HepG2 (cell line): Measurements from ENCODE around the gene GLYATL3. TPM values are rescaled to one million over a fixed set of nuclear protein-coding genes. Genes with fewer than 3 reads are reported as not detected.

Experiments
- ATAC-seq: fragments of 200-7000 bp; cut with Tn5 transposase; 3 replicates; pipeline ENCODE4 v1.9.1; 2020; ENCODE audit warnings: mild to moderate bottlenecking, moderate library complexity
- BruUV-seq: library from RNA; stranded (reverse); fragments of 400-500 nt; replicated peaks from 2 replicates; lab custom pipeline; 2021; lab: Mats Ljungman, UMichigan
- CTCF ChIA-PET: fragments of 300-600 bp; formaldehyde crosslinking; extraction: SDS; loops from one replicate; lab custom pipeline; 2021; ENCODE audit warnings: low total read pairs, inconsistent platforms, low intra/inter-chr PET ratio; lab: Yijun Ruan, JAX
- POLR2A ChIA-PET: fragments of 350-600 bp; sonication (Branson Sonifier 250); formaldehyde crosslinking; loops from one replicate; lab custom pipeline; 2020; ENCODE audit warnings: antibody characterized with exemption, inconsistent platforms; lab: Yijun Ruan, JAX
- DNase-seq: peaks from one replicate; pipeline ENCODE4 v3.0.0-alpha.2; 2015; ENCODE audit warnings: low spot score
- FAIRE-seq: peaks from 3 replicates; lab custom pipeline; 2011; peaks lifted over from hg19 to GRCh38; lab: Jason Lieb, UNC
- H2AFZ ChIP-seq: one replicate; pipeline ENCODE4 v1.6.1; 2011; ENCODE audit warnings: low read length, inconsistent platforms
- H3K27ac ChIP-seq: fragments of 300-600 bp; 3 replicates; pipeline ENCODE4 v1.8.0; 2011; ENCODE audit warnings: mixed run types, mild to moderate bottlenecking, mixed read lengths, low read length, inconsistent platforms; ENCODE audit not compliant: insufficient read depth; ENCODE audit errors: extremely low read length
- H3K27me3 ChIP-seq, 2 experiments: fragments of 200-600 bp in 1 of 2; 2 replicates in 1 of 2; 3 replicates in 1 of 2; pipeline versions ENCODE4 v1.6.0 to v1.8.0; 2011; ENCODE audit warnings: low read length in 2 of 2, mild to moderate bottlenecking in 2 of 2, moderate library complexity in 2 of 2, inconsistent platforms in 1 of 2; ENCODE audit not compliant: insufficient read depth in 2 of 2, control insufficient read depth in 1 of 2
- H3K36me3 ChIP-seq, 2 experiments: fragments of 200-600 bp in 1 of 2; replicated peaks in 1 of 2; 2 replicates in 1 of 2; 3 replicates in 1 of 2; pipeline versions ENCODE4 v1.5.1 to v1.8.0; 2011; ENCODE audit warnings: low read length in 2 of 2, inconsistent platforms in 1 of 2; ENCODE audit not compliant: insufficient read depth in 2 of 2, control insufficient read depth in 1 of 2
- H3K4me1 ChIP-seq: 2 replicates; pipeline ENCODE4 v1.5.1; 2012; ENCODE audit warnings: low read length, inconsistent platforms; ENCODE audit not compliant: insufficient read depth
- H3K4me2 ChIP-seq: 2 replicates; pipeline ENCODE4 v1.6.0; 2011; ENCODE audit warnings: low read depth, low read length, inconsistent platforms
- H3K4me3 ChIP-seq, 3 experiments: fragments of 200-600 bp in 1 of 3; sonication (generic), shearing (Covaris generic) in 1 of 3; replicated peaks in 1 of 3; 2 replicates each; pipeline ENCODE4 v1.5.1; 2011 to 2016; ENCODE audit warnings: low read length in 3 of 3, inconsistent platforms in 2 of 3, low read depth in 2 of 3, mild to moderate bottlenecking in 2 of 3, control low read depth in 1 of 3, mixed read lengths in 1 of 3; ENCODE audit not compliant: insufficient read depth in 1 of 3
- H3K79me2 ChIP-seq: one replicate; pipeline ENCODE4 v1.6.1; 2011; ENCODE audit warnings: low read length, inconsistent platforms; ENCODE audit not compliant: insufficient read depth
- H3K9ac ChIP-seq: 2 replicates; pipeline ENCODE4 v1.6.0; 2011; ENCODE audit warnings: mild to moderate bottlenecking, low read depth, low read length, inconsistent platforms; ENCODE audit not compliant: insufficient read depth
- H3K9me3 ChIP-seq: 2 replicates; pipeline ENCODE4 v1.5.1; 2012; ENCODE audit warnings: mild to moderate bottlenecking, low read length
- H4K20me1 ChIP-seq: 2 replicates; pipeline ENCODE4 v1.6.0; 2011; ENCODE audit warnings: inconsistent platforms, mild to moderate bottlenecking, low read length, moderate library complexity; ENCODE audit not compliant: insufficient read depth
- CREB3 ChIP-seq: sonication (generic); formaldehyde crosslinking; IDR thresholded peaks from 2 replicates; pipeline ENCODE4 v1.5.0; 2020; ENCODE audit warnings: missing genetic modification reagents
- ESRRA ChIP-seq: sonication (generic); formaldehyde crosslinking; IDR thresholded peaks from 2 replicates; pipeline ENCODE4 v1.5.1; 2020; ENCODE audit warnings: mild to moderate bottlenecking, low read depth, missing genetic modification reagents
- FOSL1 ChIP-seq: sonication (generic); formaldehyde crosslinking; IDR thresholded peaks from 2 replicates; pipeline ENCODE4 v1.9.0; 2021; ENCODE audit warnings: missing genetic modification reagents, borderline replicate concordance
- FOXP4 ChIP-seq: sonication (generic); formaldehyde crosslinking; IDR thresholded peaks from 2 replicates; pipeline ENCODE4 v1.4.0; 2020; ENCODE audit warnings: missing genetic modification reagents
- GLI4 ChIP-seq: sonication (generic); formaldehyde crosslinking; IDR thresholded peaks from 2 replicates; pipeline ENCODE4 v1.5.1; 2020; ENCODE audit warnings: missing genetic modification reagents, mild to moderate bottlenecking, moderate library complexity, borderline replicate concordance
- MED13 ChIP-seq: sonication (generic); formaldehyde crosslinking; IDR thresholded peaks from 2 replicates; pipeline ENCODE4 v1.5.0; 2020; ENCODE audit warnings: missing genetic modification reagents
- MZF1 ChIP-seq: sonication (generic); formaldehyde crosslinking; IDR thresholded peaks from 2 replicates; pipeline ENCODE4 v1.8.1; 2023; ENCODE audit warnings: mild to moderate bottlenecking, missing genetic modification reagents, borderline replicate concordance
- PHF5A ChIP-seq: IDR thresholded peaks from one replicate; pipeline ENCODE4 v1.6.1; 2018; ENCODE audit warnings: low read depth, missing genetic modification reagents; ENCODE audit not compliant: unreplicated experiment
- RBM39 ChIP-seq: fragments of 200-400 bp; formaldehyde crosslinking; IDR thresholded peaks from one replicate; pipeline ENCODE4 v1.6.1; 2018; ENCODE audit warnings: antibody characterized with exemption, mild to moderate bottlenecking, low read depth, low read length; ENCODE audit not compliant: poor library complexity, severe bottlenecking
- TOE1 ChIP-seq: sonication (generic); formaldehyde crosslinking; IDR thresholded peaks from 2 replicates; pipeline ENCODE4 v1.4.0; 2020; ENCODE audit warnings: mild to moderate bottlenecking, missing genetic modification reagents
- ZBTB20 ChIP-seq: sonication (generic); formaldehyde crosslinking; IDR thresholded peaks from 2 replicates; pipeline ENCODE4 v1.8.1; 2023; ENCODE audit warnings: missing genetic modification reagents, low read depth, mild to moderate bottlenecking, borderline replicate concordance
- ZFP82 ChIP-seq: sonication (generic); formaldehyde crosslinking; IDR thresholded peaks from 2 replicates; pipeline ENCODE4 v1.5.1; 2020; ENCODE audit warnings: mild to moderate bottlenecking, missing genetic modification reagents, borderline replicate concordance
- ZMAT3 ChIP-seq: sonication (generic); formaldehyde crosslinking; conservative IDR thresholded peaks from 2 replicates; pipeline ENCODE4 v1.7.0; 2021; ENCODE audit warnings: missing genetic modification reagents
- ZNF331 ChIP-seq: sonication (generic); formaldehyde crosslinking; IDR thresholded peaks from 2 replicates; pipeline ENCODE4 v1.4.0; 2020; ENCODE audit warnings: missing genetic modification reagents
- ZNF333 ChIP-seq: sonication (generic); formaldehyde crosslinking; IDR thresholded peaks from 2 replicates; pipeline ENCODE4 v1.4.0; 2020; ENCODE audit warnings: mild to moderate bottlenecking, missing genetic modification reagents, borderline replicate concordance
- ZNF383 ChIP-seq: sonication (generic); formaldehyde crosslinking; IDR thresholded peaks from 2 replicates; pipeline ENCODE4 v1.4.0; 2020; ENCODE audit warnings: missing genetic modification reagents, mild to moderate bottlenecking, borderline replicate concordance
- ZNF557 ChIP-seq: sonication (generic); formaldehyde crosslinking; IDR thresholded peaks from 2 replicates; pipeline ENCODE4 v1.4.0; 2020; ENCODE audit warnings: missing genetic modification reagents
- ZNF660 ChIP-seq: sonication (generic); formaldehyde crosslinking; IDR thresholded peaks from 2 replicates; pipeline ENCODE4 v1.5.1; 2020; ENCODE audit warnings: mild to moderate bottlenecking, low read depth, missing genetic modification reagents, borderline replicate concordance
- WGBS: methylation state at CpG from one replicate; pipeline ENCODE4 v1.1.6; 2017; ENCODE audit warnings: low lambda C conversion rate; 5-methylcytosine and 5-hydroxymethylcytosine counted together
- in situ Hi-C: cut with HindIII; loops from 2 replicates; pipeline ENCODE4 v1.10.0; 2017; ENCODE audit warnings: low pct_unique_long_range_greater_than_20kb; ENCODE audit not compliant: extremely low pct_ligation_motif_present
- intact Hi-C: fragments of 100-400 bp; cut with micrococcal nuclease; formaldehyde crosslinking; loops from one replicate; pipeline ENCODE4 v1.10.0; 2022; ENCODE audit not compliant: unreplicated experiment
- polyA plus RNA-seq, 8 experiments: library from polyadenylated mRNA; depleted of rRNA in 3 of 8; stranded (reverse) in 7 of 8; unstranded in 1 of 8; fragments of >200 nt; fragmentation: Illumina TruSeq in 4 of 8; extraction: Trizol in 4 of 8; gene quantifications; 2 replicates each; pipeline versions ENCODE4 v1.2.1 to v1.2.3, GENCODE V29; 2011 to 2016; ENCODE audit warnings: low read depth in 4 of 8, missing spikeins in 1 of 8, mixed read lengths in 1 of 8; ENCODE audit not compliant: insufficient read depth in 1 of 8
- total RNA-seq, 5 experiments: library from RNA; depleted of rRNA; stranded (reverse); fragments of >200 nt; fragmentation: Illumina TruSeq; extraction: Trizol; gene quantifications; 2 replicates each; pipeline ENCODE4 v1.2.3, GENCODE V29; 2016; ENCODE audit warnings: low read depth in 1 of 5

Gene GLYATL3
- total and polyA plus RNA-seq, 2 of the 13 experiments (the other 11 are each of a cell fraction or from before 2014, with no cell fraction given): 0.05 TPM; not detected in 1

GRCh38 chr6:49531774-49532569 is 32.2 kb downstream of the GLYATL3 start (continued):
- no peak for TF ChIP-seq FOXP4
- no peak for TF ChIP-seq ZNF331 (CRISPR knock-in tag)
- no peak for TF ChIP-seq ZNF333 (CRISPR knock-in tag)
- no peak for TF ChIP-seq ZFP82 (CRISPR knock-in tag)
- TF ChIP-seq ZMAT3 (CRISPR knock-in tag): no peak

- no peak overlapping the region for H2AFZ ChIP-seq
- TF ChIP-seq MED13 (CRISPR knock-in tag) (no peak), ESRRA (no peak), ZNF660 (CRISPR knock-in tag) (no peak), ZBTB20 (CRISPR knock-in tag) (no peak), FOSL1 (CRISPR knock-in tag) (no peak), GLI4 (CRISPR knock-in tag) (no peak), ZNF557 (CRISPR knock-in tag) (no peak), MZF1 (CRISPR knock-in tag) (no peak), CREB3 (no peak), TOE1 (CRISPR knock-in tag) (no peak), RBM39 (no peak), ZNF383 (CRISPR knock-in tag) (no peak), PHF5A (CRISPR knock-in tag) (no peak)
- H3K27ac ChIP-seq: no peak overlapping the region
- H3K9me3 ChIP-seq: no peaks in the 10 kb centered on the region
- H3K36me3 ChIP-seq: no peaks in the 10 kb centered on the region
- no peaks in the 10 kb centered on the region for H3K79me2 ChIP-seq
- DNase-seq: no peak
- H3K4me1 ChIP-seq: peaks cover 10% of the 10 kb centered on the region; the same call in 1 of the 2 replicates
- POLR2A ChIA-PET: no interaction called here
- CTCF ChIA-PET: no interaction called here
- BruUV-seq: no TSS peak
- no peak overlapping the region for H3K4me3 ChIP-seq
- H3K27me3 ChIP-seq: no peaks in the 10 kb centered on the region; a peak in 1 of 5 replicates
- no peaks in the 10 kb centered on the region for H4K20me1 ChIP-seq
- intact Hi-C loops (no loop called here), in situ Hi-C loops (no loop called here)
- FAIRE-seq: no peak
- H3K4me2 ChIP-seq: no peak overlapping the region
- no peak overlapping the region for H3K9ac ChIP-seq
- WGBS: 38% methylated on average over 5 of the region's 5 CpGs
- no peak for ATAC-seq
Measured at GRCh38 chr6:49535795-49536194, 36.1 kb downstream of the GLYATL3 start.
